Measurements from ENCODE around the gene KANSL1. TPM values are rescaled to one million over a fixed set of nuclear protein-coding genes. Genes with fewer than 3 reads are reported as not detected.
A peak's percentile ranks its signal among the peaks of the same experiment; 100 is the strongest.

The KANSL1 gene
- total RNA-seq, 1 experiment from 2014 or later, result 72.7 TPM

DNA sequence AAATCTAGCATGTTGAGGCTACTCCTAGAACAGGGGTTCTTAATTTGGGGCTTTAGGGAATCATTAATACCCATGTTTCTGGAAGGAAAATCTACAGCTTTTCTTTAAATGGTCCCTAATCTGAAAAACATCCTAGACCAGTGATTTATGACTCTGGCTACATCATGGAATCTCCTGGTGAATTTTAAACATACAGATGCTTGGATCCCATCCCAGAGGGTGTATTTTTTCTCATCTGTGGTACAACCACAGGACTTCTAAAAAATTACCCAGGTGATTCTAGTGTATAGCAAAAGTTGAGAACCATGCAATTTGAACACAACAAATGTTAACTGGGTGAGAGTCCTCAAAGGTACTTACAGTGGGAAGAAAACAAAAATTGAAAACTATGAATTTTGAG, 41.5 kb downstream of the KANSL1 start:
- peaks cover 65% of the 10 kb centered on the region for H3K4me1 Mint-ChIP-seq
- POLR2A ChIA-PET, result no interaction called here
- CTCF ChIA-PET, result interaction anchor here (1.4 kb wide), 1 partner anchor 41 kb away, joined by 5 read pairs; the partner anchor contains the start of gene KANSL1

DNA sequence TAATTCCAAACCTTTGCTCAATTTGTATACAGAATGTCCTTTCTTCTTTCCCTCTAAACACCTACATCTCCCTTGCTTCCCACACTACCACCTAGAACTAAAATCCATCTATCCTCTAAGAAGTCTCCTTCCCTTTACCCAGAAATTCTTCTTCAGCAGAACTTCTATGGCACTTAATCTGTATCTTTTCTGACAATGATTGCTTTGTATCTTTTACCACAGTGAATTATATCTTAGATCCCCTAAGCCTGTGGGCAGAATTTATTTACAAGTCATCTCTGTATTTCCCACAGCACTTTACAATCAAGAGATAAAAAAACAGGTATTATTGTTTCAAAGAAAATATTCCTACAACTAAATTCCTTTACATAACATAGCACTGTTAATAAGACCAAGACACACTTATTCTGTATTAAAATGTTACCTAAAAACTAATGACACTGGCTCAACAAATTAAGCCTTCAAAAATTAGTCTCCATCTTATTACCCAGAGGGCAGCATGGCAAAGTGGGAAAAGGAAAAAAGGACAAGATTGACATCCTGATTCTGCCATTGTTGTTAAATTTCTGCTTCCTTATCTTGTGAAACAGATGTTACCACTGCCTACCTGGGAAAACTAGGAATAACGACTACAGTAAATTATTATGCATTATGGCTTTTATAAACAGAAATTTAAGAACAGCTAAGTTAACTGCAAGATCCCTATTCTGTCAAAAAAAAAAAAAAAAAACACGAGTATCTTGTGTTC, 42.8 kb downstream of the KANSL1 start:
- TF ChIP-seq, protein P1, sequence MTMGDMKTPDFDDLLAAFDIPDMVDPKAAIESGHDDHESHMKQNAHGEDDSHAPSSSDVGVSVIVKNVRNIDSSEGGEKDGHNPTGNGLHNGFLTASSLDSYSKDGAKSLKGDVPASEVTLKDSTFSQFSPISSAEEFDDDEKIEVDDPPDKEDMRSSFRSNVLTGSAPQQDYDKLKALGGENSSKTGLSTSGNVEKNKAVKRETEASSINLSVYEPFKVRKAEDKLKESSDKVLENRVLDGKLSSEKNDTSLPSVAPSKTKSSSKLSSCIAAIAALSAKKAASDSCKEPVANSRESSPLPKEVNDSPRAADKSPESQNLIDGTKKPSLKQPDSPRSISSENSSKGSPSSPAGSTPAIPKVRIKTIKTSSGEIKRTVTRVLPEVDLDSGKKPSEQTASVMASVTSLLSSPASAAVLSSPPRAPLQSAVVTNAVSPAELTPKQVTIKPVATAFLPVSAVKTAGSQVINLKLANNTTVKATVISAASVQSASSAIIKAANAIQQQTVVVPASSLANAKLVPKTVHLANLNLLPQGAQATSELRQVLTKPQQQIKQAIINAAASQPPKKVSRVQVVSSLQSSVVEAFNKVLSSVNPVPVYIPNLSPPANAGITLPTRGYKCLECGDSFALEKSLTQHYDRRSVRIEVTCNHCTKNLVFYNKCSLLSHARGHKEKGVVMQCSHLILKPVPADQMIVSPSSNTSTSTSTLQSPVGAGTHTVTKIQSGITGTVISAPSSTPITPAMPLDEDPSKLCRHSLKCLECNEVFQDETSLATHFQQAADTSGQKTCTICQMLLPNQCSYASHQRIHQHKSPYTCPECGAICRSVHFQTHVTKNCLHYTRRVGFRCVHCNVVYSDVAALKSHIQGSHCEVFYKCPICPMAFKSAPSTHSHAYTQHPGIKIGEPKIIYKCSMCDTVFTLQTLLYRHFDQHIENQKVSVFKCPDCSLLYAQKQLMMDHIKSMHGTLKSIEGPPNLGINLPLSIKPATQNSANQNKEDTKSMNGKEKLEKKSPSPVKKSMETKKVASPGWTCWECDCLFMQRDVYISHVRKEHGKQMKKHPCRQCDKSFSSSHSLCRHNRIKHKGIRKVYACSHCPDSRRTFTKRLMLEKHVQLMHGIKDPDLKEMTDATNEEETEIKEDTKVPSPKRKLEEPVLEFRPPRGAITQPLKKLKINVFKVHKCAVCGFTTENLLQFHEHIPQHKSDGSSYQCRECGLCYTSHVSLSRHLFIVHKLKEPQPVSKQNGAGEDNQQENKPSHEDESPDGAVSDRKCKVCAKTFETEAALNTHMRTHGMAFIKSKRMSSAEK (CRISPR knock-in tag; IDR thresholded peaks at IDR 0.05; ENCODE audit: borderline replicate concordance), result no peak
- TF ChIP-seq NR1H2 (CRISPR knock-in tag; IDR thresholded peaks at IDR 0.05) (no peak), ZNF317 (CRISPR knock-in tag; IDR thresholded peaks at IDR 0.05; ENCODE audit: borderline replicate concordance, low read depth) (no peak), ZNF416 (CRISPR knock-in tag; IDR thresholded peaks at IDR 0.05) (no peak), ZNF263 (CRISPR knock-in tag; IDR thresholded peaks at IDR 0.05; ENCODE audit: low read depth) (no peak), ZNF281 (CRISPR knock-in tag; IDR thresholded peaks at IDR 0.05) (no peak)
- TF ChIP-seq, protein P2, sequence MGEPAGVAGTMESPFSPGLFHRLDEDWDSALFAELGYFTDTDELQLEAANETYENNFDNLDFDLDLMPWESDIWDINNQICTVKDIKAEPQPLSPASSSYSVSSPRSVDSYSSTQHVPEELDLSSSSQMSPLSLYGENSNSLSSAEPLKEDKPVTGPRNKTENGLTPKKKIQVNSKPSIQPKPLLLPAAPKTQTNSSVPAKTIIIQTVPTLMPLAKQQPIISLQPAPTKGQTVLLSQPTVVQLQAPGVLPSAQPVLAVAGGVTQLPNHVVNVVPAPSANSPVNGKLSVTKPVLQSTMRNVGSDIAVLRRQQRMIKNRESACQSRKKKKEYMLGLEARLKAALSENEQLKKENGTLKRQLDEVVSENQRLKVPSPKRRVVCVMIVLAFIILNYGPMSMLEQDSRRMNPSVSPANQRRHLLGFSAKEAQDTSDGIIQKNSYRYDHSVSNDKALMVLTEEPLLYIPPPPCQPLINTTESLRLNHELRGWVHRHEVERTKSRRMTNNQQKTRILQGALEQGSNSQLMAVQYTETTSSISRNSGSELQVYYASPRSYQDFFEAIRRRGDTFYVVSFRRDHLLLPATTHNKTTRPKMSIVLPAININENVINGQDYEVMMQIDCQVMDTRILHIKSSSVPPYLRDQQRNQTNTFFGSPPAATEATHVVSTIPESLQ (CRISPR knock-in tag; IDR thresholded peaks at IDR 0.05), result no peak
- TF ChIP-seq, protein P3, sequence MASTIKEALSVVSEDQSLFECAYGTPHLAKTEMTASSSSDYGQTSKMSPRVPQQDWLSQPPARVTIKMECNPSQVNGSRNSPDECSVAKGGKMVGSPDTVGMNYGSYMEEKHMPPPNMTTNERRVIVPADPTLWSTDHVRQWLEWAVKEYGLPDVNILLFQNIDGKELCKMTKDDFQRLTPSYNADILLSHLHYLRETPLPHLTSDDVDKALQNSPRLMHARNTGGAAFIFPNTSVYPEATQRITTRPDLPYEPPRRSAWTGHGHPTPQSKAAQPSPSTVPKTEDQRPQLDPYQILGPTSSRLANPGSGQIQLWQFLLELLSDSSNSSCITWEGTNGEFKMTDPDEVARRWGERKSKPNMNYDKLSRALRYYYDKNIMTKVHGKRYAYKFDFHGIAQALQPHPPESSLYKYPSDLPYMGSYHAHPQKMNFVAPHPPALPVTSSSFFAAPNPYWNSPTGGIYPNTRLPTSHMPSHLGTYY (CRISPR knock-in tag; IDR thresholded peaks at IDR 0.05), result no peak
- DNase-seq (ENCODE audit: low spot score) (no peak), ATAC-seq (no peak)
- H3K27me3 Mint-ChIP-seq (ENCODE audit: low read depth), result no peaks in the 10 kb centered on the region
- no peaks in the 10 kb centered on the region for H3K36me3 Mint-ChIP-seq
- CTCF ChIA-PET, result interaction anchor here (1.4 kb wide), 1 partner anchor 43 kb away, joined by 5 read pairs; the partner anchor contains the start of gene KANSL1
- POLR2A ChIA-PET, result no interaction called here
- peak overlapping the region; percentile 6; the same call in 1 of the 2 replicates for H3K27ac Mint-ChIP-seq
- H3K4me3 Mint-ChIP-seq, result no peak overlapping the region
- 0 out of 2 replicates have a peak, but pooled peaks cover 4% of the 10 kb centered on the region for H3K9me3 Mint-ChIP-seq
- peaks cover 64% of the 10 kb centered on the region for H3K4me1 Mint-ChIP-seq

More for the DNA sequence above, 41.5 kb downstream of the KANSL1 start:
- TF ChIP-seq ZSCAN18 (CRISPR knock-in tag; IDR thresholded peaks at IDR 0.05), result no peak
- no peak for TF ChIP-seq IRF1 (CRISPR knock-in tag; IDR thresholded peaks at IDR 0.05)
- no peak for TF ChIP-seq JUN (CRISPR knock-in tag; IDR thresholded peaks at IDR 0.05)
- H3K9me3 Mint-ChIP-seq, result 0 out of 2 replicates have a peak, but pooled peaks cover 4% of the 10 kb centered on the region
- H3K27ac Mint-ChIP-seq, result no peak overlapping the region
- no peaks in the 10 kb centered on the region for H3K36me3 Mint-ChIP-seq
- H3K4me3 Mint-ChIP-seq, result no peak overlapping the region
- DNase-seq (ENCODE audit: low spot score) (no peak), ATAC-seq (no peak)
- H3K27me3 Mint-ChIP-seq (ENCODE audit: low read depth), result no peaks in the 10 kb centered on the region

All from WTC11 (cell line).